ENCODE measurements around the gene ZNF277.
A peak's percentile ranks its signal among the peaks of the same experiment; 100 is the strongest.

ZNF277 gene

GRCh38 chr7:112185005-112185834, 21.3 kb upstream of the ZNF277 start:
- no peak for DNase-seq

- DNase-seq = no peak
These were observed 20.2 kb upstream of the ZNF277 start for GRCh38 chr7:112186300-112186699.

- DNase-seq = no peak
These were observed 18.2 kb upstream of the ZNF277 start for GRCh38 chr7:112188257-112188656.

- DNase-seq = no peak
These were observed 16.8 kb upstream of the ZNF277 start for GRCh38 chr7:112189691-112190090.

GRCh38 chr7:112190120-112190519, 16.4 kb upstream of the ZNF277 start:
- no peak for DNase-seq

GRCh38 chr7:112192236-112193154, 14.0 kb upstream of the ZNF277 start:
- no peak for DNase-seq

- DNase-seq = no peak
These were observed 12.5 kb upstream of the ZNF277 start for GRCh38 chr7:112193915-112194502.

- DNase-seq = no peak
These were observed 10.8 kb upstream of the ZNF277 start for GRCh38 chr7:112195717-112196116.

GRCh38 chr7:112197322-112197721, 9.2 kb upstream of the ZNF277 start:
- no peak for DNase-seq

- no peak for DNase-seq
These were observed 7.3 kb upstream of the ZNF277 start for GRCh38 chr7:112199035-112199655.

GRCh38 chr7:112199672-112200071, 6.8 kb upstream of the ZNF277 start:
- DNase-seq = no peak

GRCh38 chr7:112201411-112201810, 5.1 kb upstream of the ZNF277 start:
- DNase-seq = no peak

- no peak for DNase-seq
These were observed 4.7 kb upstream of the ZNF277 start for GRCh38 chr7:112201839-112202238.

GRCh38 chr7:112202816-112203215, 3.7 kb upstream of the ZNF277 start:
- DNase-seq = peak; percentile 10

GRCh38 chr7:112203365-112203739, 3.1 kb upstream of the ZNF277 start:
- no peak for DNase-seq

- DNase-seq = no peak
These were observed 1.8 kb upstream of the ZNF277 start for GRCh38 chr7:112204499-112205342.

- no peak for DNase-seq
These were observed 905 bp upstream of the ZNF277 start for GRCh38 chr7:112205343-112206237.

GRCh38 chr7:112206991-112207592, 597 bp downstream of the ZNF277 start:
- no peak for DNase-seq

GRCh38 chr7:112207765-112208164, 1.3 kb downstream of the ZNF277 start:
- no peak for DNase-seq

GRCh38 chr7:112211348-112211907, 4.9 kb downstream of the ZNF277 start:
- no peak for DNase-seq
